Epithelial cell of proximal tubule (primary cell): ENCODE measurements around the gene DPYSL4. TPM values are rescaled to one million over a fixed set of nuclear protein-coding genes. Genes with fewer than 3 reads are reported as not detected.

ENCODE experiments used
- DNase-seq: peaks from one replicate; pipeline ENCODE4 v3.0.0-alpha.2; 2011; ENCODE audit warnings: low read depth
- H3K4me3 ChIP-seq: 2 replicates; pipeline ENCODE4 v1.5.1; 2011; ENCODE audit warnings: low read depth, mild to moderate bottlenecking, low read length
- CTCF ChIP-seq: conservative IDR thresholded peaks from 2 replicates; pipeline ENCODE4 v1.5.1; 2012; ENCODE audit warnings: low read depth, mild to moderate bottlenecking, low read length
- total RNA-seq: library from RNA; depleted of rRNA; stranded (reverse); fragments of >200 nt; gene quantifications from 2 replicates; pipeline ENCODE4 v1.2.3, GENCODE V29; 2015

Gene DPYSL4
- total RNA-seq, 1 donor from 2014 or later: 3.3 TPM

- TF ChIP-seq CTCF: no peak
- H3K4me3 ChIP-seq: no peak overlapping the region
- no peak for DNase-seq
Observed at GRCh38 chr10:132225073-132225848, 38.5 kb downstream of the DPYSL4 start.

DNA sequence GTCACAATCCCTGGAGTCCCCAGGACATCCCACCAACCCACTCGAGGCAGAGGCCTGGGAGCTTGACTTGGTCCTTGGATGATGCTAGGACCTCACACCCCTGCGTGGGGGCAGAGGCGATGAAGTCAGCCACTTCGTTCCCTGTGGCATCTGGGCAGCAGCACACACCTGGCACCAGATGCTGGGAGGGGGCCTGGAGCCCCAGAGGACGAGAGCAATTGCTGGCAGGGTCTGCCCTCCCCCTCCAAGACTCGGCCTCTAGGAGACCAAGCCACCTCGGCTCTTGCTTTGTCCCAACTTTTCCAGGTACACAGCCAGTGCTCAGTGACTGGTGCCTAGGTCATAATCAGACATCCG is 39.1 kb downstream of the DPYSL4 start:
- no peak overlapping the region for H3K4me3 ChIP-seq
- no peak for DNase-seq

GRCh38 chr10:132226586-132227405 is 40.0 kb downstream of the DPYSL4 start:
- no peak for DNase-seq
- no peak for TF ChIP-seq CTCF
- no peak overlapping the region for H3K4me3 ChIP-seq

More for the DNA sequence above, 39.1 kb downstream of the DPYSL4 start:
- TF ChIP-seq CTCF: no peak

GRCh38 chr10:132227851-132228390 is 41.2 kb downstream of the DPYSL4 start:
- TF ChIP-seq CTCF: no peak
- no peak for DNase-seq
- no peak overlapping the region for H3K4me3 ChIP-seq

DNA sequence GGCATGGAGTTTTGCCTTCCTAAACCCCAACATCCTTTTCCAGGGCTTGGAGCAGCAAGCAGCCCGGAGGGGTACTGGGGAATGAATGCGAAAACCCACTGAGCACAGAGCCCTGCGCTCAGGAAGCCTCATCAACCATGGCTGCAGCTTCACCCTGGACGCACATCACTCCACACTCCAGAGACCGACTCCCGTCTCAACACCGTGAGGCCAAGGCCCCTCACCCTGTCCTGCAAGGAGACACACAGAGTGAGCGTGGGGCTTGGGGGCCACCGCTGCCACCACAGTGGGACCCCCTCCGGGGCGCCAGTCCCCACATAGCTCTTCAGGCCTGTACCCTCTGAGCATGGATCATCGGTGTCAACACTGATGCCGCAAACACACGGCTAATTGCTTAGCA is 41.9 kb downstream of the DPYSL4 start:
- no peak for TF ChIP-seq CTCF
- no peak for DNase-seq
- H3K4me3 ChIP-seq: no peak overlapping the region

- DNase-seq: no peak
- no peak overlapping the region for H3K4me3 ChIP-seq
- TF ChIP-seq CTCF: no peak
Observed at GRCh38 chr10:132229096-132229495, 42.3 kb downstream of the DPYSL4 start.
